SK-N-SH treated with all-trans-retinoic acid at 6 μM for 48 hours (cell line): ENCODE results near the gene RAMACL.

Source experiments
- CREB5 ChIP-seq: fragments of 250-450 bp; sonication (Bioruptor Pico); IDR thresholded peaks from 2 replicates; pipeline ENCODE4 v1.5.1; 2020; ENCODE audit warnings: low read depth, mild to moderate bottlenecking, moderate library complexity
- OSR1 ChIP-seq: fragments of 250-450 bp; sonication (Bioruptor Pico); IDR thresholded peaks from 2 replicates; pipeline ENCODE4 v1.8.0; 2022; ENCODE audit warnings: moderate library complexity, mild to moderate bottlenecking, inconsistent platforms
- TOX ChIP-seq: fragments of 250-450 bp; sonication (Bioruptor Pico); IDR thresholded peaks from 2 replicates; pipeline ENCODE4 v1.8.0; 2021; ENCODE audit warnings: mild to moderate bottlenecking, moderate library complexity, borderline replicate concordance
- ZFP3 ChIP-seq: fragments of 250-450 bp; sonication (Bioruptor Pico); IDR thresholded peaks from 2 replicates; pipeline ENCODE4 v1.5.0; 2020; ENCODE audit warnings: mild to moderate bottlenecking, moderate library complexity

DNA sequence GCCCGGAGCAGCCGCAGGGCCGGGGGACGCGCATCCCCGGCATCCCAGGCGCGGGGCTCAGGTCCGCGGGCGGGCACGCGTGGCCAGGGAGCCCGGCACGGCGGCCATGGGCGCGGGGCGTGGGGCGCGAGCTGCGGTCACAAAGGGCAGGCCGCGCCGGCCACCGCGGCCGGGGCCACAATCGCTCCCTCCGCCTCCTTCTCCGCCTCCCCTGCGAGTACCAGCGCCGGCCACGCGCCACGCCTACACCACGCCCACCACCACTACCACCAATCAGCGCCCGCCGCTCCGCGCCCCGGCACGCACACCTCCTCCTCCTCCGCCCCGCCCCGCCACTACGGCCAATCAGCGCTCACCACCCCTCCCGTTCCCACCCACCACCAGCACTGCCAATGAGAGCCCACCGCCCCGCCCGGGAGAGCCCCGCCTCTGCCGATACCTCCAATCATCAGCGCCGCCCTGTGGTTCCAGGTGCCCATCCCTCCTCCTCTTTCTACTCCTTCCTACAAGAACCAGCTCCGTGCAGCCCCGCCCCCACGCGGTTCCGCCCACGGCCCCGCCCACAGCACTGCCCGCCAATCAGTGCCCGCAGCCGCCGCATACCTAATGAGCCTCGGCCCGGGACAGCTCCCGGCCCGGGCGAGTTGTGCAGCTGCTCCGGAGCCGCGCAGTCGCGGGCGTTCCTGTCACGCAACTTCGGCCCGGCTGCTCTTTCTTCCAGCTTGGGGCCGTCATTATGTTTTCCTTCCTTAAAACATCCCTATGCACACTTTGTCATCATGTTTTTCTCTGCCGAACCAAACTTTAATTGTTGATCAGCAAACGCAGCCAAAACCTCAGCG is 40.8 kb upstream of the RAMACL start, which contains the start of gene RPS6KA2:
- TF ChIP-seq CREB5 (CRISPR knock-in tag): no peak
- TF ChIP-seq ZFP3 (CRISPR knock-in tag): no peak
- TF ChIP-seq TOX: no peak
- TF ChIP-seq OSR1 (CRISPR knock-in tag): no peak
